Measurements from ENCODE around the gene BEST2. TPM values are rescaled to one million over a fixed set of nuclear protein-coding genes. Genes with fewer than 3 reads are reported as not detected.
"Not testable (repeated sequence)": the region's sequence is repeated elsewhere in the genome, so short reads cannot be mapped to it uniquely, and the experiment has no call there.

BEST2 gene
- total RNA-seq, 1 donor from 2014 or later: not detected

- DNase-seq: peak; percentile 81
Measured at GRCh38 chr19:12788042-12788681, 36.6 kb downstream of the BEST2 start.

- DNase-seq: peak; percentile 95
Measured at GRCh38 chr19:12788682-12789097, 37.1 kb downstream of the BEST2 start.

GRCh38 chr19:12789098-12789903, 37.7 kb downstream of the BEST2 start:
- peak; percentile 61 for DNase-seq

GRCh38 chr19:12789904-12790619, 38.5 kb downstream of the BEST2 start:
- DNase-seq: peak; percentile 98

- DNase-seq: no peak
Measured at GRCh38 chr19:12790628-12791344, 39.2 kb downstream of the BEST2 start.

- peak; percentile 98 for DNase-seq
Measured at GRCh38 chr19:12791345-12792050, 39.9 kb downstream of the BEST2 start, which contains the start of gene JUNB. JUNB (plus strand) TSS chr19:12791486; CDS start chr19:12791772, 286 bp downstream.

- DNase-seq: peak; percentile 73
Measured at GRCh38 chr19:12792051-12792852, 40.7 kb downstream of the BEST2 start.

- DNase-seq: no peak
Measured at GRCh38 chr19:12792853-12793289, 41.3 kb downstream of the BEST2 start.

GRCh38 chr19:12793290-12794195, 42.0 kb downstream of the BEST2 start:
- peak; percentile 97 for DNase-seq

GRCh38 chr19:12794196-12794941, 42.8 kb downstream of the BEST2 start:
- DNase-seq: no peak

GRCh38 chr19:12794971-12795381, 43.4 kb downstream of the BEST2 start:
- DNase-seq: no peak

- DNase-seq: peak; percentile 94
Measured at GRCh38 chr19:12796146-12797071, 44.8 kb downstream of the BEST2 start.

GRCh38 chr19:12797141-12797587, 45.6 kb downstream of the BEST2 start:
- peak; percentile 16 for DNase-seq

GRCh38 chr19:12797607-12798006, 46.0 kb downstream of the BEST2 start:
- not testable (repeated sequence) for DNase-seq

GRCh38 chr19:12799742-12800465, 48.3 kb downstream of the BEST2 start:
- DNase-seq: no peak

- no peak for DNase-seq
Measured at GRCh38 chr19:12800466-12800770, 48.8 kb downstream of the BEST2 start.

GRCh38 chr19:12800923-12801465, 49.4 kb downstream of the BEST2 start:
- peak; percentile 35 for DNase-seq

Measured in tongue (tissue), 2 donors.